Stimulated activated CD8-positive, alpha-beta memory T cell treated with anti-CD3 and anti-CD28 coated beads, Interleukin-7, amount 100 ng/mL, for 1 hour (primary cell): ENCODE results near the gene TBCE.
"Not testable (repeated sequence)": the region's sequence is repeated elsewhere in the genome, so short reads cannot be mapped to it uniquely, and the experiment has no call there.

Experiments used
- DNase-seq, 2 donors: peaks; one replicate each; pipeline ENCODE4 v3.0.0-alpha.2; 2020; ENCODE audit warnings: low read depth in 2 of 2

Gene TBCE

DNA sequence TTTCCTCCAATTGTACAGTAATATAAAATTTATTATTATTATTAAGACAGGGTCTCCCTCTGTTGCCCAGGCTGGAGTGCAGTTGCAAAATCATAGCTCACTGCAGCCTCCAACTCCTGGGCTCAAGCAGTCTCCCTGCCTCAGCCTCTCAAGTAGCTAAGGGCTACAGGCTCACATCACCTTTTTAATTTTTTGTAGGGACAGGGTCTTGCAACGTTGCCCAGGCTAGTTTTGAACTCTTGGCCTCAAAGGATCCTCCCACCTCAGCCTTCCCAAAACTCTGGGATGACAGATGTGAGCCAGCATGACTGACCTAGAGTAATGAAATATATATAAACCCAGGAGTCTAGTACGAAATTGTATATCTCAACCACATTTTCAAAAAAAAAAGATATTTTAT lies 87.9 kb downstream of the TBCE start:
- DNase-seq: no peak

DNA sequence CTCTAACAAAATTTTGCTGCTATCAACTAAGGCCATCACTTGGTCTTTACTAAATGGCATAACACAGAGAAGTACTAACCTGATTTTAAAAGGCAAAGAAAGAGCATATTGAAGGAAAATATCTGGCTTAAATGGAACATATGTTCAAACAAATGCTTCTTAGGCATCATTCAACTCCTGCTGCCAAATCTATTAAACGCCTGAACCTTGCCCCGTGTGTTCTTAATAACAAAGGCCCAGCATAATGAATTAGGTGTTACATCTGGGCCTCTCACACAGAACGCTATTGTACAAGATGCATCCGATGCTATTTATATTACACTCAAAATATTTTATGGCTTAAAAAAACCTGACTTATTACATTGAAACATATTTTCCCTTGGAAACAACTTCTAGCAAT lies 88.6 kb downstream of the TBCE start:
- no peak for DNase-seq

DNA sequence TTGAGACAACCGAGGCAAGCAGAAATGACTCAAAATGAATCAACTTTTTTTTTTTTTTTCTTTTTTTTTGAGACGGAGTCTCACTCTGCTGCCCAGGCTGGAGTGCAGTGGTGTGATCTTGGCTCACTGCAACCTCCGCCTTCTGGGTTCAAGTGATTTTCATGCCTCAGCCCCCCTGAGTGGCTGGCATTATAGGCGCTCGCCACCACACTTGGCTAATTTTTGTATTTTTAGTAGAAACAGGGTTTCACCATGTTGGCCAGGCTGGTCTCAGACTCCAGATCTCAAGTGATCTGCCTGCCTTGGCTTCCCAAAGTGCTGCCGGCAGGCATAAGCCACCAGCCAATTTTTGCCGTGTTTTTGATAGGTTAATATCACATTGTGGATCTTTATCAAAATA lies 90.6 kb downstream of the TBCE start:
- not testable (repeated sequence) for DNase-seq

DNA sequence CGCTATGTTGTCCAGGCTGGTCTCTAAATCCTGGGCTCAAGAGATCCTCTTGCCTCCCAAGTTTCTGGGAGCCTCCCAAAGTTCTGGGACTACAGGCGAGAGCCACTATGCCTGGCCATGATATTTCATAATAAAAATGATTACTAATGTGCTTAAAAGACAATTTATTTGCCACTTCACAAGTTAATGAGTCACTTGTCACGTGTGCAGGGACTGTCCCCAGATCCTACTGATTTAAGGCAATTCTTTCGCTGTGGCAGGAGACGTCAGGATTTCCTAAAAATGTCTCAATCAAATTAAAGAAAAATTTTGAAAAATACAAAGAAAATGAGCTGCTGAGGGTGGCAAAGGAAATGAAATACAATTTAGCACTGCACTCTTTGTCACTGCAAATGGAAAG lies 93.5 kb downstream of the TBCE start:
- no peak for DNase-seq

DNA sequence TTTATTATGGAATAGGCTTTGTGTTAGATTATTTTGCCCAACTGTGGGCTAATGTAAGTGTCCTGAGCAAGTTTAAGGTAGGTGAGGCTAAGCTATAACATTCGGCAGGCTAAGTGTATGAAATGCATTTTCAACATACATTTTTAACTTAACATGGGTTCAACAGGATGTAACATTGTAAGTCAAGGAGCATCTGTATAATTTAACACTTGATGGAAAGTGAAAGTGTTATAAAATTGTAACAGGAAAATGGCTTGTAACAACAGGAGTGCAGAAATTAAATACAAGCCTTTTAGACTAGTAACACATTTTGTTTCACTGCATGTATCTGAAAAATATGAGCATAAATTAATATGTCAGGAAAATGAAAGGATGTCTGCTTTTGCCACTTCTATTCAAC lies 94.7 kb downstream of the TBCE start:
- DNase-seq: no peak

DNA sequence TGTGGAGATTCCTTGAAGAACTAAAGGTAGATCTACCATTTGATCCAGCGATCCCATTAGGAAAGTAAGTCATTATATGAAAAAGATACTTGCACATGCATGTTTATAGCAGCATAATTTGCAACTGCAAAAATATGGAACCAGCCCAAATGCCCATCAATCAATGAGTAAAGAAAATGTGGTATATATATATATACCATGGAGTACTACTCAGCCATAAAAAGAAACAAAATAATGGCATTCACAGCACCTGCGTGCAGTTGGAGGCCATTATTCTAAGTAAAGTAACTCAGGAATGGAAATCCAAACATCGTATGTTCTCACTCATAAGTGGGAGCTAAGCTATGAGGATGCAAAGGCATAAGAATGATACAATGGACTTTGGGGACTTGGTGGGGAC lies 95.6 kb downstream of the TBCE start:
- DNase-seq: not testable (repeated sequence)

DNA sequence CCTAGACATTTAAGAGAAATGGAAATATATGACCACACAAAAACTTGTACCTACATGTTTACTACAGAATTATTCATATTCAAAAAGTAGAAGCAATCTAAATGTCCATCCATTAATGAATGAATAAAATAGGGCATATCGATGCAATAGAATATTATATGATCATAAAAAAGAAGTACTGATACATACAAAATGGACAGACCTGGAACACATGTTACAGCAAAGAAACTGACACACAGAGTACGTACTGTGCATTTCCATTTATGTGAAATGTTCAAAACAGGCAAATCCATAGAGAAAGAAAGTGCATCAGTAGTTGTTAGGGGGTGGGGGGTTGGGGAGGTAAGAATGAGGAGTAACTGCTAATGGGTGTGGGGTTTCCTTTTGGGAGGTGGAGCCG lies 97.8 kb downstream of the TBCE start:
- no peak for DNase-seq

DNA sequence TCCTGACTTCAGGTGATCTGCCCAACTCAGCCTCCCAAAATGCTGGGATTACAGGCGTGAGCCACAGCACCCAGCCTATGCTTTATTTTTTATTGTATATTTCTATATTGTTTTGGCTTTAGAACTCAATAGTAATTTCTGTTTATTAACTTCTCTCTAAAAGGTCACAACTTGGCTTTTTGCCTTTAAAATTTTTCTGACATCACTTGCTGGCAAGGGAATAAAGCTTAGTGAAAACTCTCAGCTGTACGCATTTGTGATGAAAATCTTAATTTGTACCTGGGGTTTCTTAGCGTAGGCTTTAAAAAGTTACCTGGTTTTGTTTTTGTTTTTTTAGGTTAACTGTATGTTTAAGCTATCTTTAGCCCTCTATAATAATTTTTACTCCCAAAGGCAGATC lies 100.8 kb downstream of the TBCE start:
- no peak for DNase-seq

DNA sequence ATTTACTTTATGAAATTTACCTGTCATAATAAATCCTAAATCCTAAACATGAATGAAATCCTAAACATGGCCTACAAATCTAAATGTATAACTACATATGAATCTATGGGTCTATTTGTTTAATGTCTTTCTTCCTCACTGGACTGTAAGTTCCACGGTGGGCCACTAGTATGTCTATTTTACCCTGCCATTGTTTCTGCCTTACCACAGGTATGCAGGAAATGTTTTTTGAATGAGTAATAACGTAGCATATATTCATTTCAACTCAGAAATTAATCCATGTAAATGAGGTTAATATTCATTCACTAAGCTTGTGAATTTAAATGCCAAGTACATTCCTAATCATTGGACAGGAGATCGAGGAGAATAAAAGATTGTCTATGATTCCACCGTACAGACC lies 101.7 kb downstream of the TBCE start:
- no peak for DNase-seq

DNA sequence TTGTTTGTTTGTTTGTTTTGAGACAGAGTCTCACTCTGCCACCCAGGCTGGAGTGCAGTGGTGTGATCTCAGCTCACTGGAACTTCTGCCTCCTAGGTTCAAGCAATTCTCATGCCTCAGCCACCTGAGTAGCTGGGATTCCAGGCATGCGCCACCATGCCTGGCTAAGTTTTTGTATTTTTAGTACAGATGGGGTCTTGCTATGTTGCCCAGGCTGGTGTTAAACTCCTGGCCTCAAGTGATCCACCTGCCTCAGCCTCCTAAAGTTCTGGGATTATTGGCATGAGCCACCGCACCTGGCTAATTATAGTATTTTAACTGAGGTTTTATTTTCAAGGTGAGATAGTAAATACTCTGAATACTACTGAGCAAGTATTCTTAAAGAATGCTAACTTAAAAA lies 102.7 kb downstream of the TBCE start:
- DNase-seq: not testable (repeated sequence)

DNA sequence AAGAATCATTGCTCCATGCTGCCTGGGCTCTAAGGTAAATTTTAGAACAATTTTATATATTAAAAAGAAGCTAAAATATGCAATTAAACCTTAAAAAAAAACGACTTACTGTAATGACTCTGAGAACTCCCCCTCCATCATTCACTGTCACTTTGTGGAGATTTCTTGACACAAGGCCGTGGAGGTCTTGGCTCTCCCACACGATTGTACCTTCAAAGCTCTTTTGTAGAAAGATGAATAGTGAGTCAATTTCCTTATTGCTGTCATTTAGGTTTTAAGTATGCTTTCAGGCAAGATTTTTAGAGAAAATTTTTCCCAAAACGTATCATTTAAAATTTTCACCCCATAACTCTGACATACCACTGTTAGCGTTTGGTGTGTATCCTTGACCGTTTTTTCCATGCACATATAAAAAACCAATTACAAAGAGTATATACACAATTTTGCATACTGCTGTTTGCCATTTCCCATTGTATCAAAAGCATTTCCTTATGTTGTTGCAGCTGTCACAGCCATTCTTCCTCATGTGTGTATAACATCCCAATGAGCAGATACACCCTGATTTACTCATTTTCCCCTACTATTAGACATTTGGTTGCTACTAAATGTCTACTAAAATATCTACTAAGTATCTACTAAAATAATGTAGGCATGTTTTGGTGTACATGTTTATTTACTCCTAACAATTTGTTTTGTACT lies 103.7 kb downstream of the TBCE start:
- DNase-seq: no peak

DNA sequence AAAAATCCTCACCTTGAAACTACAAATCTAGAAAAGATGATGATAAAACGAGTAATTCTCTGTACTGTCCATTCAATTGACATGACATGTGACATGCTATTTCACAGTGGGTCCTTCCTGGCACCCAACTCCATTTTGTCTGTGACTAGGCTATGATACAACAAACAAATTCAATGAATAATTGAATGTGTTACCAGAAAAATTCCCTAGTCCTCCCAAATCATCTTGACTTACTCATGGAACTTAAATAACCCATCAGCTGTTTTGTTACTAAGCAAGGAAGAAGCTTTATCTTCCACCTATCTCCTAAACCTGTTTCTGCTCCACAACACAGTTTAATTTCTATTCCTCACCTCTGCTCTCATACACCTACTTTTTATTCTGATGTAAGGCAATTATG lies 106.6 kb downstream of the TBCE start:
- DNase-seq: no peak

DNA sequence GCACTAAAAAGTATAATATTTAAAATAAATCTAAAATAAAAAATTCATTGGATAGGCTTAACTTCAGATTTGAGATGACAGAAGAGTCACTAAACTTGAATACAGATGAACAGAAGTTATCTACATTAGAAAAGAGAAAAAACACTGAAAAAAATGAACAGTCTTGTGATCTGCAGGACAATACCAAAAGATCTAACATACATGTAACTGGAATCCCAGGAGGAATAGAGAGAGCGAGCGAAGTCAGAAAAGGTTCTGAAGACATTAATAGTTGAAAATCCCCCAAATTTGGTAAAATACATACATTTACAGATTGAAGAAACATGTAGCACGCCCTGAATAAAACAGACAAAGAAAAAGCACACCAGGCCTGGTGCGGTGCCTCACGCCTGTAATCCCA lies 115.9 kb downstream of the TBCE start:
- no peak for DNase-seq

DNA sequence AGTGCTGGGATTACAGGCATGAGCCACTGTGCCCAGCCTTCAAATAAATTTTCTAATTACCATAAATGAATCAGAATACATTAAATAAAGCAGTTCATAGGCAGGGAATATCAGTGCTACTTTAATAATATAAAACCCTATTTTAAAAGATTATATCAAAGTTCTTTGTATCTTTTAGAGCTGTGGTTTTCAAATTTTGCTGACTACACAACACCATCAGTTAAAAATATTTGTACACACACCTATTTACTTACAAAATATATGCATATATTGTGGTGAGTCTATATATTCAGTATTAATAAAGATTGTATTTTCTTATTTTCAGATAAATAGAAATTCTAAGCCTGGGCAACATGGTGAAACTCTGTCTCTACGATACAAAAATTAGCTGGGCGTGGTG lies 118.3 kb downstream of the TBCE start:
- DNase-seq: no peak

DNA sequence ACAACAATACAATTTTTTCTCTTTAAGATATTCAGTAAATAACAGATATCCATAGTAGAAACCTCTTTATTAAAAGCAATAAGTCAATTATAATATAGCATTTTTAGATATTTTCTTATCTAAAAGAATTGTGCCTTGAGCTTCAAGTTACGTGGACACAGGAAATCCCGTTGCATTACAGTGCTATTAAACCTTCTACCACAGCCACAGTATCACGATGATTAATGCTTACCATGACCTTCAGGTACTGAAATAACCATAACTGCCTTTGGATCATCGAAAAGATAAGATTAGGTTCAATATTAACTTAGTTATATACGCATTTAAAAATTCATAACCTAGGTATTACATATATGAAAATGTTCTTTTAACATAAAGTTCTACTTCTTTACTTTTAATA lies 119.1 kb downstream of the TBCE start:
- DNase-seq: no peak

DNA sequence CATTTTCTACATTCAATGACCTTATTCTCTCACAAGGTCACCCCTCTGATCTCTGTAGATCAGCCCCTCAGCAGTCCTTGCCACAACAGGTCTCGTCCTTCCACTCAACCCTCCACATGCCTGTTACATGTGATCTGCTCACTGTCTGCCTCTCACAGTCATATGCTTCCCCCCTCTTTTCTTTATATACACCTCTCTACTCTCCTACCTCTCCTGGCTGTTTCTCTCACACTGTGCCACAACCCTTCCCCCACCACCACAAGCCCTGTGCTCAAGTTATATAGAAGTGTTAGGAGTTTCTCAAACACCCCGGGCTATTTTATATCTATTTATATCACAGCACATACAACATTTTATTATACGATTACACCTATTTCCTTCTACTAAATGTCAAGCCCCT lies 124.4 kb downstream of the TBCE start:
- DNase-seq: no peak

DNA sequence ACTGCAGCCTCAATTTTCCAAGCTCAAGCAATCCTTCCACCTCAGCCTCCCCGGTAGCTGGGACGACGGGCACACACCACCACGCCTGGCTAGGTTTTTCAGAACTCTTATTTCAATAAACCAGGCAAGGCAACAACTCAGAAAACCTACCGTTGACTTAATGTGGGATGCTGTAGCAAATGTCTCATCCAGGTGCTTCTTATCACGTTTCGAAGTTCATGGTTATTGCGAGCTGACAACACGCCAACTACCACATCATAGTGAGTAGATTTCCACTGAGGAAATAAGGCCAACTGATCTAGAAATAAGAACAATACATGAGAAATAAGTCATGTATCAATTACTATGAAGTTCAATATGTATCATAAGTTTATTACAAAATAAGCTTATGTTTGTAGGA lies 127.3 kb downstream of the TBCE start:
- no peak for DNase-seq

DNA sequence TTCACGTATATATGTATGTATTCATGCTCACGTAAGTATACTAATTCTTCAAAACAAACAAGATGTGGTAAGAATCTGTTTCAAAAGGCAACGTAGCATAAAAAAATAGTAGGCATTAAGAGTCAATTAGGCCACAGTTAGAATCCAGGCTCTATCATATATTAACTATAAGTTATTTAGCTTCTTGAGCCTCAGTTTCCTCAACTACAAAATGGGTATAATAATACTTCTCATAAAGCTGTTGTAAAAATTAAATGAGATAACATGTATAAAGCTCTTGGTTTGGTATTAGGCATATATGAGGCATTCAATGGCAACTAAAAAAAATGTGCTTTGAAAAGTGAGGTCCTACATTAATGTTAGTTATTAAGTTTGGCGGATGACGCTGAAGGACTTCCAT lies 127.8 kb downstream of the TBCE start:
- no peak for DNase-seq

DNA sequence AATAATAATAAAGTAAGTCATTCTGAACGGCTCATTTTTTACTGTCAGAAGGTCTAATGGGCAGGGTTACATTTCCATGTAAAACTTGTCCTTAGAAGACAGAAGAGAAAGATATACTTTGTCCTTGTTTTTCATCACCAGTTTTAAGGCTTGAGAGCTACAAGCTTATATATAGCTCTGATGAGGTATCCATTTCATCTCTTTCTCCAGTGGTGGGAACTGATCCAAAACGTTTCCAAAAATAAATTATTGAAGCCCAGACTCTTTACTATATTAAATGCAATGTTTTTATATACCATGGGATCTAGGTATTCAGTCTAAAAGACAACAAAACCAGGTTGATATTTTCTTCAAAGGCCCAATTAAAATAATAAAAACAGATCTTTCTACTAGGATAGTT lies 128.3 kb downstream of the TBCE start:
- no peak for DNase-seq

DNA sequence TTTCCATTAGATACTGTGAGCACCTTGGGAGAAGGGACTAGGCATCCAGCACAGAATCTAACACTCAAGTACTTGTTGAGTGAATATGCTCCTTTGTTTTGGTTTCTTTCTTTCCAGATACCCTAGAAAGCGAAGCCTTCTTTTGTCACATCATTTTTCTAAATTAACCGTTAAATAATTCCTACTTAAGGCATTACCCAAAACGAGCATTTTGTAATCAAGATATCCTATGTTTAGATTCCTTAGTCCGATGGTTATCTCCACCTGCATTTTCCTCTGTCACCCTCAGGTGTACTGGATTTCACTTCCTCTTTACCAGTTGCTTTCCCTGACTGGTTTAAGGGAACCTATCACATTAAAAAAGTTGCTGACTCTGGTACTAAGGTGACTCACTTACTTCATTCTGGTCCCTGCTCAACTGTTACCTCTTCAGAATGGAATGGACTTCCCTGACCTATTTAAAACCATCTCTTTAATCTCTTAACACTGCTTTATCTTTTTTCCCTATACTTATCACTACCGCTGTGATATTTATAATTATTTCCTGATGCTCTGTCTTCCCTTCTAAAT lies 133.8 kb downstream of the TBCE start:
- no peak for DNase-seq
